Stimulated activated CD8-positive, alpha-beta memory T cell treated with anti-CD3 and anti-CD28 coated beads, Interleukin-12 subunit alpha, Interleukin-12 subunit beta, amount 100 ng/mL, for 24 hours (primary cell): ENCODE measurements around the gene ABCG8.
"Not testable (repeated sequence)": the region's sequence is repeated elsewhere in the genome, so short reads cannot be mapped to it uniquely, and the experiment has no call there.

Experiments used
- DNase-seq: peaks from one replicate; pipeline ENCODE4 v3.0.0-alpha.2; 2020; ENCODE audit errors: extremely low read depth

ABCG8 gene

DNA sequence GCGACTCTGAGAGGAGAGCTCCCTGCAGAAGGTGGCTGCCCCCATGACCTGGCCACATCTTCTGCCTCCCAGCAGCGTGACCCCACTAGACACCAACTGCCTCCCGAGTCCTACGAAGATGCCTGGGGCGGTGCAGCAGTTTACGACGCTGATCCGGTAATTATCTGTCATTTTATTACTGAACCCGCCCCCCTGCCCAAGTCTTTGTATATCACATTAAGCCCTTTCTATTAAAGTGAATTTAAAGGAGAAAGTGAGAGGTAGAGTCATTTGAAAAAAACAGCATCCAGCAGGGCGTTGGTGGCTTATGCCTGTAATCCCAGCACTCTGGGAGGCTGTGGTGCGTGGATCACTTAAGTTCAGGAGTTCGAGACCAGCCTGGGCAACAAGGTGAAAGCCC is 33.4 kb downstream of the ABCG8 start:
- no peak for DNase-seq

DNA sequence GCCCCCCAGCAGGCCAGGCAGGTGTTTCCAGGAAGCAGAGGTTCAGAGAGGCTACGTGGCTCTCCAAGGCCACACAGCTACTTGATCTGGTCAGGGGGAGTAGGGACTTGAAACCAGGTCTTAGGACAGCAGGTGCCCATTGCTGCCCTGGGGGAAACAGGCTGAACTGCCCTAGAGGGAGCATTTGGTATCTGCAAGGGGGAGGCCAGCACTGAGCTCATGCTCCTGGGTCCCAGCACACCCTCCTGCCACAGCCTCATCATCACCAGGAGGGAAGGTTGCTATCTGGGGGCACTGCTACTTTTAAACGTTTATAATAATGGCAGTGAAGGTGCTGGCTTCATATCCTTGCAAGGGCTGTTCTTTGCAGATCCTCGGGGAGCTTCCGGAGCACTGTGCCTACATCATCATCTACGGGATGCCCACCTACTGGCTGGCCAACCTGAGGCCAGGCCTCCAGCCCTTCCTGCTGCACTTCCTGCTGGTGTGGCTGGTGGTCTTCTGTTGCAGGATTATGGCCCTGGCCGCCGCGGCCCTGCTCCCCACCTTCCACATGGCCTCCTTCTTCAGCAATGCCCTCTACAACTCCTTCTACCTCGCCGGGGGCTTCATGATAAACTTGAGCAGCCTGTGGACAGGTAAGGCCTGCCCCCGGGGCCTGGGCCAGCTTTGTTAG is 36.1 kb downstream of the ABCG8 start:
- DNase-seq, result no peak

DNA sequence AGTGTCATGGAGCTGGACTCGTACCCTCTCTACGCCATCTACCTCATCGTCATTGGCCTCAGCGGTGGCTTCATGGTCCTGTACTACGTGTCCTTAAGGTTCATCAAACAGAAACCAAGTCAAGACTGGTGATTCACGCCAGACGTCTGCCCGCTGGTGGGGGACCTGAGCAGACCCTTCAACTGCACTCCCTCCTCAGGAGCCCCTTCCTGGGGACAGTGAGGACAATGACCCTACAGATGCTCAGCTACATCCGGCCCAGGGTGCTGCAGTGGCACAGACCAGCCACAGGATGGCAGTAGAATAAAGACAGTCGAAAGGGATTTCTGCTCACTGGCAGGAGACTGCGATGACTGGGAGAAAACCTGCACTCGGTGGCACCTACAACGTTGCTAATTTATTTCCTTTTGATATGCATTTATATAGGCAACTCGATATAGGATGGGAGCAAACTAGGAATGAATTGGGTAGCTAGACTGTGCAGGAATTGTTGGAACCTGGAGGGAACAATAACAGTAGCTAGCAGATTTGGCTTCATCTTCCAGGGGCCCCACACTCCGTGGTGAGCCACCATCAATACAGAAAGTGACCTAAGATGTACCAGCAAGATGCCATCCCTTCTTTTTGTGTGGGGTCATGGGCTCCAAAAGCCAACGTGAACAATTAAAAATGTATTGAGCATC is 39.2 kb downstream of the ABCG8 start:
- peak; percentile 16 for DNase-seq

DNA sequence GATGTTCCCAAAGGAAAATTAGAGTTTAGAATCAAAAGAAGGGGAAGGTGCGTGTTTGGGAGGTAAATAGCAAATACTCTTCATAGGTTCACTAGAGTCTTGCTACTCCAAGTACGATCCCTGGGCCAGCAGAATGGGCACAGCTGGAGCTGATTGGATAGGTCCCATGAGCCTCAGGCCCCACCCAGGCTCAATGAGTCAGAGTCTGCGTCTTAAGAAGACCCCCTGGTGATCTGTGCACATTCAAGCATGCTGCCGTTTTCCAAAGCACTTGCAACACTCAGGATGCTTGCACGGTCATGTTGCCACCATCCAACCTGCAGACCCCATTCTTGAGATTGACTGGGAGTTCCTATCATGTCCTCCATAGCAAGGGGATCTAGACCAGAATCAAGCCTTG is 40.5 kb downstream of the ABCG8 start:
- DNase-seq, result no peak

DNA sequence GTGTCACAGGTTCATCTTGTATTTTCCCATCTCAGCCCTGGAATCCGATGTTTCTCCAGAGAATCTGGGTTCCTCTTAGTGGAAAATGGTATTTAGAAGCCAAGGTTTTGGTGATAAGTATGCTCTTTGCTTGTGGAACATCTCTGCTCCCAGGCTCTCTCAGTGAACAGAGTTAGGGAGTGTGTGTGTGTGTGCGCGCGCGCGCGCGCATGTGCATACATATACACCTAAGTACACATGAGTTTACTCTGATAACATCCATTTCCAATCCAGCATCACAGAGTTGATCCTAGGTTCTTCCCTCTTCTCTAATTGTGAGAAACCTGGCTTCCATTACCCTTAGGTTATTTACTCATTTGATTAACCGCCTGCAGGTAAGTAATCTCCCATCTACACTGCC is 41.7 kb downstream of the ABCG8 start:
- DNase-seq, result no peak

DNA sequence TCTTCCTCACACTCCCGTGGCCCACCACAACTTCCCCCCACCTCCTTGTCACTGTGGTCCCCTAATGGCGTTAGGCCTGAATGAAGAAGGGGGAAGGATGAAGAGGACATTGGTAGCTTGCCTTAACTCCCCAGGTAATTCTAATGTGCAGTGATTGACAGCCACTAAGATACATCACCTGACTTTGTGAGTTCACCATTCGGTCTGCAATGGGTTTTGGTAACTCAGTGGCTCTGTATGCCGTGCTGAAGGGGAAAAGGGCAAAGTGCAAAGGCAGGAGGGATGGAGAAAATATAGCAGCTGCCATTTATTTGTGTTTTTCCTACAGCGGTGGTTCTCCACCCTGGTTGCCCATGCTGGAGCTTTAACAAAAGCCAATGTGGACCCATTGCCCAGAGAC is 42.2 kb downstream of the ABCG8 start:
- no peak for DNase-seq

DNA sequence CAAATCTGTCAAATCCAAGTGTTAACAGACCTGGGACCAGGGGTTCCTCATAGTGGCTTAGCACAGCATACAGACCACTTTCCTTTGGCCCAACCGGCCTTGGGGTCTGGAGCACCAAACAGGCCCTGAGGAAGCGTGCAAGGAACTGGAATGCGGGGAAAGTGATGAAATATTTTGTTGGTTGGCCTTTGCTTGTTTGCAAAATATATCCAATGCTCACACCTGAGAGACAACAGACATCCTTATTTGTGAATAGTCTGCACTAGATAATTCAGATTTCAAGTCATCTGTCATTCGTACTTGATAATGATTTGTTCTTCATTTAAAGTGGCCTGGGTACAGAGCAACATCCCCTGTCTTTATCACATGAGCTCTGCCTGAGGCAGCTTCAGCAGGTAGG is 43.5 kb downstream of the ABCG8 start:
- no peak for DNase-seq

DNA sequence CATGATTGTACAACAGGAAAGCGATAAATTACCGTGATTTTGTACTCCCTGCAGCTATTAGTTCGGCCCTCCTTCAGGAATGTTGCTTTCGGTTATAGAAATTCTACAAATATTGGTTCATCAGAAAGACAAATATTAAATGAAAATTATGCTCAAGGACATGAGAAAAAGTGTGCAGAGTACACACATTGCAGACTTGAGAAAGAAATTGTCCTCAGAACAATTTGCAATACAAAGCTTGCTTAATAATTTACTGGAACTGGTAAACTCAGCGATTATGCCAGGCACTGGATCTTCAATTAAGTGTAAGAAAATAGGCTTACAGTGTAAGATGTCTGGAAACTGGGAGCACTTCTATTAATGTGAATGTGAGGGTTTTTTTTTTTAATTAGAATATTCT is 45.9 kb downstream of the ABCG8 start:
- no peak for DNase-seq

DNA sequence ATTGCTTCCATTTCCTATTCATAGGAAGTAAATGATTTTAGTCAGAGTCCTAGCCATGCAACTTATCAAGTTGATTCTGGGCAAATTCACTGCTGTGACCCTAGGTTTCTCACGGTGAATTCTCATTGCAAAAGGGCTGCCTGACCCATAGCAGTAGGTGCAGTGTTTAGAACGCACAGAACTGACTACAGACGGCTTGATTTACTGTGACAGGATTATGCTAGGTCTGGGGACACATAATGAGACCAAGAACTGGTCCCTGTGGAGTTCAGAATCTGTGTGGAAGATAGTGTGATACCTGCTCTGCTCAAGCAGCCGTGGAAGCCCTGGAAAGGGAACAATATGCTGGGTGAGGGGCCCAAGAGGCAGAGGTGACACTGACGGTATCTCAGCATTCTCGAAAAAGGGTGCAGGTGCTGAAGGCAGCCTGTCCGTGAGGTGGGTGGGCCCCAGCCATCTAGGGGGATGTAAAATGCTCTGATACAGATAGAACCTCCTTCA is 46.4 kb downstream of the ABCG8 start:
- DNase-seq, result no peak

DNA sequence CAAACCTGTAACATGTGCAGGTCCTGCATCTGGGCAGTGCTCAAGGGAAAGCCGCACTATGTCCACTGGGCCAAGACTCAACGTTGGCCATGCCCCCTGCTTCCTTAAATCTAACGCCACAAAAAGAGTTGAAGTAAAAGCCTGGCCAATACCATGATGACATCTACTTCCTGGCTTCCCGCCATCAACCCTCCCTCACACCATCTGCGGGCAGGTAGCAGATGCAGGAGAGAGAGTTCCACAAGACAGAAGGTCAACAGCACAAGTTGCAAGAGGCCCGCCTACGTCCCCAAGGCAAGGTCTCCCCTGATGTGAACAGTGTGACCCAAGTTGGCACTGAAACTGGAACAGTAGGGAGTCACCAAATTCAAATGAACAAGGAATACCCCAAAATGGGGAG is 48.4 kb downstream of the ABCG8 start:
- no peak for DNase-seq

DNA sequence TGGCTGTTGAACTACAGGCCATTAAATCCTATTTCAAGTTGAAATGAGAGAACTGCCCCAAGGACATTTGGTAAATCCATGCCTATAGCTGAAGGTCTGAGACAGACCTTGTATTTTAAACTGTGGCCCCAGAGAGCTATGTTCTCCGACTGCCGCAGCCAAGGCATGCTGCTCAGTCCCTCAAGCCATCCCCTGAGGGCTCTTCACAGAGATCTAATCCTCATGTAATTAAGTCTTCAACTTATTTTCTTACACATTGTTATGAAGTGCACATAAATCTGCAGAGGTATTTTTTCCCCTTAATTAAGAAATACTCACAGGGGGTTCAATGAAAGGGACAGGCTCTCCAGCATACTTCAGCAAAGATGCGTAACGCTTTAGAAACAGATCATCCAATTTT is 50.6 kb downstream of the ABCG8 start:
- DNase-seq, result no peak

DNA sequence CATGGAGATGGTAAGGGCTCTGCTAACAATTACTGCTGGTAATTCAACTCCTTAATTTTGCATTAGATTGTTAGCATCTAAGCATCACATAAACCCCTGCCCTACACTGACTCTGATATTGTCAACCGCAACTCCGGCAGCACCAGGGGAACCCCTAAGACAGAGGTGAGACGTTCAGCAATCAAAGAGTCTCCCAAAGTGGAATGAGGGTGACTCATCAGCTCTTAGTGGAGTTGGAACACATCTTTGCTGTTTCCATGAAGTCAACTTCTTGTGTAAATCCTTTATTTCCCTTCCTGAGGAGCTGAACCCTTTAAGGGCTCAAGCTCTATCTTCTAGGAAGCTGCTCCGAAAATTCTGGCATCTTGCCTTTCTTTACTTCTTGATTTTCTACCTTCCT is 52.1 kb downstream of the ABCG8 start:
- no peak for DNase-seq

DNA sequence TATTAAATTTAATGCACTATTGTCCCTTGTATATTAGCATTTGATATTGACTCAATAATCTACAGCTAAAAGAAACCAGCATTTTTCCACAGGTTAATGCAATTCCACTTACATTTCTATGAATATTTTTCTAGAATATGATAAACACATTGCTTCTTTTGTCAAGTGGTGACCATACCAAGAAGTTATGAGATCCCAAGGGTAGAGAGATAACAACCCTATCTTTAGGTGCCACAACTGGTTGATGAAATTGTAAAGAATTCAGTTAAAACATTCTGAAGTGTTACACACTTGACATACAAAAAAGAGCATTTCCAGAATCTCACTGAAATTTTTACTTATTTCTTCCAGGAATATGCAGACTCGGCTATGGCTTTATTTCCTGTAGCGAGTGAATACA is 56.0 kb downstream of the ABCG8 start:
- DNase-seq, result no peak

DNA sequence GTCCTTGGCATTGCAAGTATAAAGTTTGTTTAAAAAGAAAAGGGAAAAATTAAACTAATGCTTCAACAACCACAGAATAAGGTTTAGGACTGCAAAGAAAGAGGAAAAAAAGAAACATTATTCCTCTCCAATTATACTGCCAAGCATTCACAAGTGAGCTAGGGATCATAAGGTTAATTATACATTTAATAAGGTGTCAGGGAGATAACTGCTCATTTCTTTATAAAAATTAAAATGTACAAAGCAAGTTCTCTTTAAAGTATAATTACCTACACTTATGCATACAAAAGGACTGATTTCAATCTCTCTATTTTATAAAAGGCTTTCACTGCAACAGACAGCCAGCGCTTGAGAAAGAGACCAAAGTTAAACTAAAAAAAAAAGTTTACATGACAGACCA is 58.1 kb downstream of the ABCG8 start:
- no peak for DNase-seq

DNA sequence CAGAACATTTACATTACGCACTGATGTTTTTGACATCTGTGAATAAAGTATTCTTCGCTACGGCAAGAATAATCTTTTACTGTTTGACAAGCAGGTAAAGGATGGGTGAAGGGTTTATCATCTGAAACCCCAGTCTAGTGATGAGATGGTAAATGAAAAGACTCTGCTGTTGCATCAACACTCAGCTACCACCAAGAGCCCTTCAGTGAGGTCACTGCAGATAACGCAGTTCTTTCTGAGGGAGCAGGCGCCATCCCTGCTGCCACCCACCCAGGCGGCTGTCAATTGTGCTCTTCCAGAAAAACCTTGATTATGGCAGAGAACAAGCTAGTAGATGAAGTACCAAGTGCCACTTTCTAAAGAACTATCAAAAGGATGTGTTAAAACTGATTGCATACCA is 58.7 kb downstream of the ABCG8 start:
- no peak for DNase-seq

DNA sequence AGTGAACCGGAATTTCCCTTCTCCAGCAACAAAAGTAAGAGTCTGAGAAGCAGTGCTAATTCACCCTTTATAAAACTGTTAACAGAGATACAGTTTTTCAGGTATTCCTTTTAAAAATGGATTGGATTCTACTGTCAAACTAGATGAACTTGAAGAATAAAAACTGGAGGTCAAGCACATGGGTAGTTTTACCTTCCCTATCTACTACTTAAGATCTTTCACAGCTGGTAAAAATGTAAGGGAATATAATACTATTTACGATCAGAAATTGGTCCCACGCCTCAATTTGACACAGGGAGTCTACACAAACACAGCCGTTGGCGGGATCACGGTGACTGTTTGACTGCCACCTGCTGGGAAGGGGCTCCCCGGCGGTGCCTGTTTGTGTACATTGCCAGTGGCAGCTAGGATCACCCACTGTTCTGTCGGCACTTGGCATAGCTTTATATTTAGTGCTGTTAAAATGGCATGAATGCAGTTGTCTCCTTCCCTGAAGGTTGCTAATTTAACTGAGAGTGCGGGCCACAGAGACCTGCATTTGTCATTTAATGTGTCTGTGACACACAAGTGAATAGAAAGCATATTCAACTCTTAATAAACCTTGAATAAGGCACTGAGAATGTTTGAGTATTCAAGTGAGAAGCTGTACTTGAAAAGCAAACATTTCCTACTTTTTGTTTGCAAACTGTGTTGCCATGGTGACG is 59.5 kb downstream of the ABCG8 start:
- DNase-seq, result no peak

DNA sequence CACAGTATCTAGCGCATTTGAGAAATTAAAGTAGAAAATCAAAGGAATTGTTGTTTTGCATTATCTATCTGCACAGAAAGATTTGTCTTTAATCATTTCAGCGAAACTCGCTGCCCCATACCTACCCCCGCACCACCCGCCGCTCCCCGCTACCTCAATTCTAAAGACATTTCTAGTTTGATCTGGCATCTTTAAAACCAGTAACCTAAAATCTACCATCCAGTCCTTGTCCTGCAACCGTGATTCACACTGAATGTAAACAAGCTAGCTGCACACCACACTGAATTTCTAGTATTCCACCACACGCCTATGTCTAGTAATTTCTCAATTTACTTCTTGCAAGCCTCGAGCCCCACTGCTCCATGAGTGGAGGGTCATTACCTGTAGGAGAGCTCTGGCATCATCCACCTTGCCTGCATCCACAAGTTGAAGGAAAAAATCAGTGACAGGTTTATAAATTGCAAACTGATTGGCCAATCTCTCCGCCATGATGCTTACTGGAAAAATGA is 60.1 kb downstream of the ABCG8 start:
- no peak for DNase-seq

DNA sequence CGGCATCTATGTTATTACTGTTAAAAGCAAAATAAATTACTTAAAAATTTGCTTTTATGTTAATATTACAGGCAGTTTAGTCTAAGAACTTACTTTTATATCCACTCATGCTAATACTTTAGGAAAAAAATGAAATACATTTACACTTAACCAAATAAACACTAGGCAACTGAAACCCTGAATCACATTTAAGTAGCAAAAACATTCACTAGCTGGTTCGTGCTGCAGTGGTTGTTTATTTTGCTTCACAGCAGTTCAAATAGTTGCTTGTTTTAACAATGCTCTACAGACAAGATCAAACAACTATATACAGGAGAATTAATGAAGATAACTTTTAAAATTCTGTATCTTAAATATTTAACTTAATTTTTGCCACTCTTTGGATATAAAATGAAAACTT is 60.8 kb downstream of the ABCG8 start:
- DNase-seq, result no peak

DNA sequence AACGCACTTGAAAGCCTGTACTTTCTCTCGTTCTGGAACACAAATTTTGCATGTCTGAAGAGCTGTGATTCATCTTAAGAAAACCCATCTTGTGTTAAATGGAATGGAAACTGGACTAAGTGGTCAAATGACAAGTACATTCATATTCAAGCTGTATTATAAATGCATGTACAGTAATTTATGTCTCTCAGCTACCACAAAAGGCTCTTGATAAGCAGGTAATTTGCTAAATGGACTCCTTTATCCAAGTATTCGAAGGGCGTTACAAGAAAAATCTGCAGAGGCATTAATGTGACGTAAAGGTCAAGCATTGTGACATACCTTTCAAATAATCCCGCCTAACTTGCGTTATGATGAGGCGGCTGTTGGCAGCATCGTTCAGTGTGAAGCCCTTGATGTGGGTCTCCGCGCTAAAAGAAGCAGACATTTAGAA is 66.6 kb downstream of the ABCG8 start:
- no peak for DNase-seq

DNA sequence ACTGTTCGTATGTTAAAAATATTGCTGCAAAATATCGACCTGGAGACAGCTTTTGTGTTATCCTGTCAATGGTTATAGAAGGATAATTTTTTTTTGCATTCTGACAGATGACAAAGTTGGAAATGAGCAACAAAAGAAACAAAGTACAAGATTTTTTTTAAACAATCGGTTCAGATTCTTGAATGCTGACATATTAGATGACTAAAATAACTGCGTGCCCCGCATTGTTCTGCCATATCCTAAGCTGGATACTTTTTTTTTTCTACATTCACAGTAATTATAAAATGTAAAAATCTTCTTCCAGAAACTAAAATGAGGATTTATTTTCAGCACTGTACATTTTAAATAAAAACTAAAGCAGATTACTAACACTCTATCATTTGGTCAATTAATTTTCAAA is 67.1 kb downstream of the ABCG8 start:
- DNase-seq, result no peak

DNA sequence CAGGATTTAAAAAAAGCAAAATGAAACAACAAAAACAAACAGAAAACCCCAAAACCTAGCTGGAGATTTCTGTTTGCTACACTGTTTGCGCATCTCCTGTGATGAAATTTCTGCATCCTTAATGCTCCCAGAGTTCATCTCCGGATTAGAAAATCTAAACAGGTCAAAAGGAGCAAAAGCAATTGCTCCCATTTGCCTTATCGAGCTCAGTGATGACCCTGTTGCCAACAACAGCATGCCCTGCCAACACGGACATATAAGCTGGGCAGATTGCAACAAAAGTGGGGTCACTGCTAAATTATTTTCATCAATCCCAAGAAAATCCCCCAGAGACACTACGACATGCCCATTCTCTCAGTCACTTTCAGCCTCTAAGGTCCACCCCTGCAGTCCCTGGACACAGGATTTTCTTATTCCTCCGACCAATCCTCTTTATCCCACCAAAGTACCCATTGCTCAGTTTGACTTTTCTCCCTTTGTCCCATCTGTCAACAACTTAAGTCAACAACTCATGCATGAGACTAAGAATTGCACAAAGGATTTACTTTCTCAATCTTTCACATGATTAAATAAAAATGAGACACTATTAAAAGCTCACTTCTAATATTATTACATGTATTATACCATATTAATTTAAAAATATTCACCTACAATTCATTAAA is 67.8 kb downstream of the ABCG8 start:
- DNase-seq, result no peak

DNA sequence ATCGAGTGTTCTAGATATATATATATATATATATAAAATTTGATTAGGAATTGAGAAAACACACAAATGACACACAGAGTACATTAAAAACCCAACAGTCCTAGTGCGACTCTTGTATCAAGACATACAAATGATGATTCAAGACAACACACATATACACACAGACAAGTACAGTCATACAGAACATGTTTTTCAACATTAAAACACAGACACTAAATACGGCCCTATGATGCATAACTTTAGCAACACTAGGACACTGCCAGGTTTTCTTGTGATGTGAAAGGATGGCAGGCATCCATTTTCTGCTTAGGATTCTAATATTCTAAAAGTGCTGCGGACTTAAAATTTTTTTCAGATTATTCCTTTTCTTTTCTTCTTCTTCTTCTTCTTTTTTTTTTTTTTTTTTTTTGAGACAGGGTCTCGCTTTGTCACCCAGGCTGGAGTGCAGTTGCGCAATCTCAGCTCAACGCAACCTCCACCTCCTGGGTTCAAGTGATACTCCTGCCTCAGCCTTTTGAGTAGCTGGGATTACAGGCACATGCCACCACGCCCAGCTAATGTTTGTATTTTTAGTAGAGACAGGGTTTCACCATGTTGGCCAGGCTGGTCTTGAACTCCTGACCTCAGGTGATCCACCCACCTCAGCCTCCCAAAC is 72.5 kb downstream of the ABCG8 start:
- DNase-seq, result not testable (repeated sequence)
